HCT116 (cell line): ENCODE measurements around the gene GSN. TPM values are rescaled to one million over a fixed set of nuclear protein-coding genes. Genes with fewer than 3 reads are reported as not detected.

Experiments
- ATAC-seq: fragments of 200-7000 bp; cut with Tn5 transposase; 2 replicates; pipeline ENCODE4 v1.9.1; 2020; ENCODE audit warnings: mild to moderate bottlenecking, moderate library complexity
- BruUV-seq: library from RNA; stranded (reverse); fragments of 400-500 nt; replicated peaks from 2 replicates; lab custom pipeline; 2021; lab: Mats Ljungman, UMichigan
- CTCF ChIA-PET: fragments of 300-600 bp; sonication (Branson Sonifier 250); formaldehyde crosslinking; loops from one replicate; lab custom pipeline; 2021; ENCODE audit warnings: antibody characterized with exemption; lab: Charles Lee
- POLR2A ChIA-PET: fragments of 300-600, 350-600 bp; sonication (Branson Sonifier 250); formaldehyde crosslinking; loops from one replicate; lab custom pipeline; 2021; ENCODE audit warnings: antibody characterized with exemption; lab: Charles Lee
- RAD21 ChIA-PET, 2 experiments: fragments of 300-600 bp; sonication (Branson Sonifier 250); formaldehyde crosslinking; loops; one replicate each; lab custom pipeline; 2023; ENCODE audit warnings: low total read pairs in 2 of 2; ENCODE audit not compliant: uncharacterized antibody in 2 of 2, unreplicated experiment in 2 of 2, low non-redundant PET in 1 of 2; lab: Charles Lee
- DNase-seq: peaks from one replicate; pipeline ENCODE4 v3.0.0-alpha.2; 2010; ENCODE audit warnings: low read depth, low spot score
- H2AFZ ChIP-seq: fragments of 200-600 bp; shearing (Covaris generic), sonication (generic); 2 replicates; pipeline ENCODE4 v1.6.1; 2017; ENCODE audit warnings: low read depth, mixed run types, mixed read lengths, antibody characterized with exemption, low read length; ENCODE audit not compliant: poor library complexity, severe bottlenecking
- H3K27ac ChIP-seq: 2 replicates; pipeline ENCODE4 v1.5.1; 2012; ENCODE audit warnings: low read depth, low read length
- H3K27me3 ChIP-seq: fragments of 200-600 bp; sonication (generic); 2 replicates; pipeline ENCODE4 v1.6.1; 2016; ENCODE audit warnings: mixed run types, low read length, mixed read lengths; ENCODE audit not compliant: insufficient read depth
- H3K36me3 ChIP-seq, 2 experiments: fragments of 200-500 bp in 1 of 2; fragments of 200-600 bp in 1 of 2; sonication (Bioruptor generic) in 1 of 2; sonication (generic) in 1 of 2; 2 replicates each; pipeline versions ENCODE4 v1.5.1 to v1.6.1; 2014 to 2016; ENCODE audit warnings: low read length in 2 of 2, inconsistent platforms in 1 of 2, mixed read lengths in 1 of 2, mixed run types in 1 of 2; ENCODE audit not compliant: insufficient read depth in 2 of 2, control insufficient read depth in 1 of 2
- H3K4me1 ChIP-seq, 2 experiments: fragments of 200-600 bp in 1 of 2; sonication (generic) in 1 of 2; 2 replicates each; pipeline versions ENCODE4 v1.5.1 to v1.6.1; 2012 to 2017; ENCODE audit warnings: low read length in 2 of 2, inconsistent platforms in 1 of 2, mild to moderate bottlenecking in 1 of 2, mixed read lengths in 1 of 2, mixed run types in 1 of 2, moderate library complexity in 1 of 2; ENCODE audit not compliant: insufficient read depth in 2 of 2, control insufficient read depth in 1 of 2
- H3K4me2 ChIP-seq: fragments of 200-600 bp; sonication (generic); 2 replicates; pipeline ENCODE4 v1.6.1; 2017; ENCODE audit warnings: mixed run types, low read length, mixed read lengths
- H3K4me3 ChIP-seq, 2 experiments: fragments of 200-600 bp in 1 of 2; sonication (generic) in 1 of 2; replicated peaks in 1 of 2; 2 replicates each; pipeline ENCODE4 v1.5.1; 2011 to 2016; ENCODE audit warnings: low read length in 2 of 2, control low read depth in 1 of 2, low read depth in 1 of 2, mild to moderate bottlenecking in 1 of 2, mixed read lengths in 1 of 2, mixed run types in 1 of 2
- H3K79me2 ChIP-seq: fragments of 200-600 bp; sonication (generic); 2 replicates; pipeline ENCODE4 v1.6.1; 2017; ENCODE audit warnings: mild to moderate bottlenecking, mixed run types, low read length, moderate library complexity, mixed read lengths; ENCODE audit not compliant: insufficient read depth
- H3K9ac ChIP-seq: fragments of 200-600 bp; sonication (generic); 2 replicates; pipeline ENCODE4 v1.6.1; 2016; ENCODE audit warnings: low read length, mixed read lengths
- H3K9me2 ChIP-seq: fragments of 200-600 bp; sonication (generic), shearing (Covaris generic); 2 replicates; pipeline ENCODE4 v1.6.1; 2017; ENCODE audit warnings: mixed run types, mild to moderate bottlenecking, moderate library complexity; ENCODE audit not compliant: insufficient read depth
- H3K9me3 ChIP-seq, 2 experiments: fragments of 200-500 bp in 1 of 2; fragments of 200-600 bp in 1 of 2; sonication (Bioruptor generic) in 1 of 2; sonication (generic) in 1 of 2; 2 replicates each; pipeline ENCODE4 v1.6.1; 2014 to 2017; ENCODE audit warnings: low read length in 2 of 2, mixed read lengths in 2 of 2, inconsistent platforms in 1 of 2, low read depth in 1 of 2, mild to moderate bottlenecking in 1 of 2, mixed run types in 1 of 2, moderate library complexity in 1 of 2; ENCODE audit not compliant: control insufficient read depth in 1 of 2, insufficient read depth in 1 of 2
- H4K20me1 ChIP-seq: fragments of 200-600 bp; sonication (generic), shearing (Covaris generic); 2 replicates; pipeline ENCODE4 v1.6.1; 2017; ENCODE audit warnings: mixed run types, mild to moderate bottlenecking, moderate library complexity; ENCODE audit not compliant: insufficient read depth
- EGR1 ChIP-seq: IDR thresholded peaks from 2 replicates; pipeline ENCODE4 v1.6.1; 2012; ENCODE audit warnings: low read depth
- ELF1 ChIP-seq: IDR thresholded peaks from 2 replicates; pipeline ENCODE4 v1.6.1; 2012; ENCODE audit warnings: low read depth, borderline replicate concordance
- JUND ChIP-seq: IDR thresholded peaks from 2 replicates; pipeline ENCODE4 v1.6.1; 2012
- POLR2A ChIP-seq: IDR thresholded peaks from 2 replicates; pipeline ENCODE4 v1.7.0; 2011; ENCODE audit warnings: borderline replicate concordance; ENCODE audit not compliant: insufficient read depth, insufficient read length; ENCODE audit errors: extremely low read depth
- SRF ChIP-seq: IDR thresholded peaks from 2 replicates; pipeline ENCODE4 v1.6.1; 2012; ENCODE audit warnings: low read depth
- YY1 ChIP-seq: IDR thresholded peaks from 2 replicates; pipeline ENCODE4 v1.6.1; 2011; ENCODE audit warnings: low read length, low read depth, moderate library complexity, mild to moderate bottlenecking; ENCODE audit not compliant: insufficient replicate concordance; ENCODE audit errors: extremely low read depth
- intact Hi-C: fragments of 100-400 bp; cut with micrococcal nuclease; formaldehyde crosslinking; loops from 2 replicates; pipeline ENCODE4 v1.10.0; 2022
- total RNA-seq: library from RNA; stranded (reverse); gene quantifications from one replicate; pipeline ENCODE4 v1.2.1, GENCODE V29; 2021; ENCODE audit not compliant: unreplicated experiment
- TF ChIP-seq, protein P1 (sequence below): IDR thresholded peaks from 2 replicates; pipeline ENCODE4 v1.6.1; 2011; ENCODE audit warnings: mild to moderate bottlenecking, low read length, moderate library complexity; ENCODE audit not compliant: insufficient replicate concordance; ENCODE audit errors: extremely low read depth
- TF ChIP-seq, protein P2 (sequence below): IDR thresholded peaks from 2 replicates; pipeline ENCODE4 v1.6.1; 2012; ENCODE audit warnings: low read depth

Gene GSN
- total RNA-seq, 1 experiment from 2014 or later = 71.3 TPM

DNA sequence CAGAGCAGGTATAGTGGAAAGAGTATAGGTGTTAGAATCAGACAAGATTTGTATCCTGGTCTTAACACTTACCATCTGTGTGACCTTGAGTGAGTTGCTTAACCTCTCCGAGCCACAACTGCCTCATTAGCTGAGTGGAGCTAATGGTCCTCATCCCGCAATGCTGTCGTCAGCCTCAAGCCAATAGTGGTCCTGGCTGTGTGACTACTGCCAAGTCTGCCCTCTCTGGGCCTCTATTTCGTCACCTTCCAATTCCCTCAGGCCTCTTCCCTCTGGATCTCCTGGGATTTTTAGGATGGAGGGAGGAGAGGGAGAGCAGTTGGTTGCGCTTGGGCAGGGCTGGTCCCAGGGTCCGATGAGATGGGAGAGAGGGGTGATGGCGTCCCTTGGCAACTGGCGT, 60.5 kb downstream of the GSN start (continued):
- no peak for TF ChIP-seq POLR2A

DNA sequence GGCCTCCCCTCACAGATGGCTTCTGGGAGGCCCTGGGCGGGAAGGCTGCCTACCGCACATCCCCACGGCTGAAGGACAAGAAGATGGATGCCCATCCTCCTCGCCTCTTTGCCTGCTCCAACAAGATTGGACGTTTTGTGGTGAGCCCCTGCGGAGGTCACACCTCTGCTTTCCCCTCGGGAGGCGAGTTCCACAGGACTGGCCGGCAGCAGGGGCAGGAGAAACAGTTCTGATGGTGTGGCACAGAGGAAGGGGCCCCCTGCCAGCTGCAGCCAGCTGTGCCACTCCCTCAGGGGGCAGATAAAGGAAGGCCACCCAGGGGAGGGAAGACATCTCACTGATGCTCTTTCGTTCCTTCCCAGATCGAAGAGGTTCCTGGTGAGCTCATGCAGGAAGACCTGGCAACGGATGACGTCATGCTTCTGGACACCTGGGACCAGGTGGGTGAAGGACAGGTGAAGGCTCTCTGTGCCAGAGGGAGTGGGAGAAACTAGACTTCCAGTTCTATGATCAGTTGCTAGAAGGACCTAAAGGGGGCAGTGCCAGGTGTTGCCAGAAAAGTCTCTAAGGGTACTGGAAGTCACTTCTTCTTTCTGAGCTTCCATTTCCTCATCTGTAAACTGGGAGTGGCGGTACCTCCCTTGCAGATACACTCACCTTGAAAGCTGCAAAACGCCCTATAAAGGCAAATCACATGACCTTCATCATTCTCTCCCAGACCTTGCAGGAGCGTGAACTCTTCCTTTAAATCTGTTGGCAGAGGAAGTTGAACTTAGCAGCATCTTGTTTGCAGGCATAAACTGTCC, 61.1 kb downstream of the GSN start:
- Histone ChIP-seq H3K4me3 (no peak overlapping the region), H3K9me3 (no peaks in the 10 kb centered on the region), H3K27me3 (no peaks in the 10 kb centered on the region), H3K79me2 (no peaks in the 10 kb centered on the region), H3K9ac (no peak overlapping the region), H3K27ac (no peak overlapping the region), H3K4me1 (peaks cover 0 to 8% of the 10 kb centered on the region in 2 experiments; a peak in 1 of 4 replicates), H2AFZ (no peak overlapping the region), H3K36me3 (peaks cover 10 to 12% of the 10 kb centered on the region in 2 experiments; a peak in 3 of 4 replicates), H4K20me1 (no peaks in the 10 kb centered on the region), H3K9me2 (no peaks in the 10 kb centered on the region), H3K4me2 (no peak overlapping the region)
- intact Hi-C loops = no loop called here
- ChIA-PET CTCF (interaction anchor here (0.6 kb wide), 1 partner anchor 112 kb away, joined by 3 read pairs; no protein-coding TSS in a partner anchor), POLR2A (no interaction called here), RAD21 (no interaction called here)
- TF ChIP-seq, protein P1, sequence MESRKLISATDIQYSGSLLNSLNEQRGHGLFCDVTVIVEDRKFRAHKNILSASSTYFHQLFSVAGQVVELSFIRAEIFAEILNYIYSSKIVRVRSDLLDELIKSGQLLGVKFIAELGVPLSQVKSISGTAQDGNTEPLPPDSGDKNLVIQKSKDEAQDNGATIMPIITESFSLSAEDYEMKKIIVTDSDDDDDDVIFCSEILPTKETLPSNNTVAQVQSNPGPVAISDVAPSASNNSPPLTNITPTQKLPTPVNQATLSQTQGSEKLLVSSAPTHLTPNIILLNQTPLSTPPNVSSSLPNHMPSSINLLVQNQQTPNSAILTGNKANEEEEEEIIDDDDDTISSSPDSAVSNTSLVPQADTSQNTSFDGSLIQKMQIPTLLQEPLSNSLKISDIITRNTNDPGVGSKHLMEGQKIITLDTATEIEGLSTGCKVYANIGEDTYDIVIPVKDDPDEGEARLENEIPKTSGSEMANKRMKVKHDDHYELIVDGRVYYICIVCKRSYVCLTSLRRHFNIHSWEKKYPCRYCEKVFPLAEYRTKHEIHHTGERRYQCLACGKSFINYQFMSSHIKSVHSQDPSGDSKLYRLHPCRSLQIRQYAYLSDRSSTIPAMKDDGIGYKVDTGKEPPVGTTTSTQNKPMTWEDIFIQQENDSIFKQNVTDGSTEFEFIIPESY = no peak
- no TSS peak for BruUV-seq
- no peak for DNase-seq
- ATAC-seq = no peak

DNA sequence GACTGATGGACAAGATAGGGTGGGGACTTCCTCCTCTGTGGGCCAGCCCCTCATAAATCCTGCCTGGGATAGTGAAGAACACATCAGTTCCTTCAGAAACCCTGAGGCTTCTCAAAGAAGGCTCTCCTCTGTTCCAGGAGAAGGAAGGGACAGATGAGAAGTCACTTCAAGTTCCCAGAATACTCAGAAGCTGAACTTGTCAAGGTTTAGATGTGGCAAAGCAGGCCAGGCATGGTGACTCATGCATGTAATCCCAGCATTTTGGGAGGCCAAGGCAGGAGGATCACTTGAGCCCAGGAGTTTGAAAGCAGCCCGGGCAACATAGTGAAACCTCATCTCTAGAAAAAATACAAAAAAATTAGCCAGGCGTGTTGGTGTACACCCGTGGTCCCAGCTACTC, 63.6 kb downstream of the GSN start:
- no peaks in the 10 kb centered on the region for H3K27me3 ChIP-seq
- no peak overlapping the region for H3K4me2 ChIP-seq
- no peak overlapping the region for H3K4me3 ChIP-seq
- no peaks in the 10 kb centered on the region for H4K20me1 ChIP-seq
- no peaks in the 10 kb centered on the region for H3K79me2 ChIP-seq
- BruUV-seq = no TSS peak
- POLR2A ChIA-PET = no interaction called here
- H2AFZ ChIP-seq = no peak overlapping the region
- DNase-seq = no peak
- H3K9me3 ChIP-seq = no peaks in the 10 kb centered on the region
- peaks cover 7 to 12% of the 10 kb centered on the region in 2 experiments; a peak in 3 of 4 replicates for H3K36me3 ChIP-seq
- CTCF ChIA-PET = interaction anchor here (1.0 kb wide), 1 partner anchor 45 kb away, joined by 3 read pairs; no protein-coding TSS in a partner anchor
- intact Hi-C loops = no loop called here
- RAD21 ChIA-PET = no interaction called here
- H3K27ac ChIP-seq = no peak overlapping the region
- no peak for ATAC-seq
- no peak overlapping the region for H3K9ac ChIP-seq
- H3K4me1 ChIP-seq = peaks cover 0 to under 1% of the 10 kb centered on the region in 2 experiments; a peak in 1 of 4 replicates
- no peaks in the 10 kb centered on the region for H3K9me2 ChIP-seq
- TF ChIP-seq SRF = no peak
- TF ChIP-seq EGR1 = no peak
- TF ChIP-seq, protein P1 = no peak
- TF ChIP-seq, protein P2, sequence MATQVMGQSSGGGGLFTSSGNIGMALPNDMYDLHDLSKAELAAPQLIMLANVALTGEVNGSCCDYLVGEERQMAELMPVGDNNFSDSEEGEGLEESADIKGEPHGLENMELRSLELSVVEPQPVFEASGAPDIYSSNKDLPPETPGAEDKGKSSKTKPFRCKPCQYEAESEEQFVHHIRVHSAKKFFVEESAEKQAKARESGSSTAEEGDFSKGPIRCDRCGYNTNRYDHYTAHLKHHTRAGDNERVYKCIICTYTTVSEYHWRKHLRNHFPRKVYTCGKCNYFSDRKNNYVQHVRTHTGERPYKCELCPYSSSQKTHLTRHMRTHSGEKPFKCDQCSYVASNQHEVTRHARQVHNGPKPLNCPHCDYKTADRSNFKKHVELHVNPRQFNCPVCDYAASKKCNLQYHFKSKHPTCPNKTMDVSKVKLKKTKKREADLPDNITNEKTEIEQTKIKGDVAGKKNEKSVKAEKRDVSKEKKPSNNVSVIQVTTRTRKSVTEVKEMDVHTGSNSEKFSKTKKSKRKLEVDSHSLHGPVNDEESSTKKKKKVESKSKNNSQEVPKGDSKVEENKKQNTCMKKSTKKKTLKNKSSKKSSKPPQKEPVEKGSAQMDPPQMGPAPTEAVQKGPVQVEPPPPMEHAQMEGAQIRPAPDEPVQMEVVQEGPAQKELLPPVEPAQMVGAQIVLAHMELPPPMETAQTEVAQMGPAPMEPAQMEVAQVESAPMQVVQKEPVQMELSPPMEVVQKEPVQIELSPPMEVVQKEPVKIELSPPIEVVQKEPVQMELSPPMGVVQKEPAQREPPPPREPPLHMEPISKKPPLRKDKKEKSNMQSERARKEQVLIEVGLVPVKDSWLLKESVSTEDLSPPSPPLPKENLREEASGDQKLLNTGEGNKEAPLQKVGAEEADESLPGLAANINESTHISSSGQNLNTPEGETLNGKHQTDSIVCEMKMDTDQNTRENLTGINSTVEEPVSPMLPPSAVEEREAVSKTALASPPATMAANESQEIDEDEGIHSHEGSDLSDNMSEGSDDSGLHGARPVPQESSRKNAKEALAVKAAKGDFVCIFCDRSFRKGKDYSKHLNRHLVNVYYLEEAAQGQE = no peak
- no peak for TF ChIP-seq ELF1
- no peak for TF ChIP-seq JUND
- no peak for TF ChIP-seq YY1
